Brain pericyte (primary cell): ENCODE measurements around the gene SGK2.

Experiments used
- DNase-seq: peaks from one replicate; pipeline ENCODE4 v3.0.0-alpha.2; 2012; ENCODE audit warnings: low read depth, low spot score

The SGK2 gene

GRCh38 chr20:43536041-43536816, 22.6 kb upstream of the SGK2 start:
- no peak for DNase-seq

GRCh38 chr20:43536817-43537440, 21.9 kb upstream of the SGK2 start:
- no peak for DNase-seq

GRCh38 chr20:43537921-43538877, 20.6 kb upstream of the SGK2 start:
- no peak for DNase-seq

GRCh38 chr20:43538878-43539700, 19.7 kb upstream of the SGK2 start:
- no peak for DNase-seq

GRCh38 chr20:43539975-43540672, 18.7 kb upstream of the SGK2 start:
- DNase-seq, result no peak

GRCh38 chr20:43540673-43541060, 18.2 kb upstream of the SGK2 start:
- DNase-seq, result no peak

- DNase-seq, result no peak
Observed at GRCh38 chr20:43541214-43541613, 17.6 kb upstream of the SGK2 start.

- DNase-seq, result no peak
Observed at GRCh38 chr20:43542161-43542560, 16.7 kb upstream of the SGK2 start.

- no peak for DNase-seq
Observed at GRCh38 chr20:43542674-43543073, 16.2 kb upstream of the SGK2 start.

- no peak for DNase-seq
Observed at GRCh38 chr20:43543138-43543537, 15.7 kb upstream of the SGK2 start.

GRCh38 chr20:43544501-43544900, 14.3 kb upstream of the SGK2 start:
- no peak for DNase-seq

GRCh38 chr20:43545837-43546578, 12.8 kb upstream of the SGK2 start:
- no peak for DNase-seq

GRCh38 chr20:43548273-43548880, 10.4 kb upstream of the SGK2 start:
- no peak for DNase-seq

- DNase-seq, result no peak
Observed at GRCh38 chr20:43549416-43550065, 9.3 kb upstream of the SGK2 start.

- DNase-seq, result no peak
Observed at GRCh38 chr20:43550456-43550855, 8.4 kb upstream of the SGK2 start.

GRCh38 chr20:43554369-43554768, 4.5 kb upstream of the SGK2 start:
- no peak for DNase-seq

GRCh38 chr20:43559147-43559987, 540 bp downstream of the SGK2 start:
- no peak for DNase-seq

- no peak for DNase-seq
Observed at GRCh38 chr20:43560974-43561373, 2.1 kb downstream of the SGK2 start.
